ENCODE measurements around the gene INSIG1.

GRCh38 chr7:155279787-155280445, 17.8 kb upstream of the INSIG1 start:
- TF ChIP-seq CTCF (conservative IDR thresholded peaks at IDR 0.05) (no peak), EZH2 (IDR thresholded peaks at IDR 0.05; ENCODE audit: low read depth) (no peak)

Data from PC-9 (cell line).